ENCODE measurements around the gene SMO.

Gene SMO

GRCh38 chr7:129159539-129159938, 28.9 kb upstream of the SMO start:
- H3K27me3 ChIP-seq (ENCODE audit: control insufficient read depth, low read length): no peaks in the 10 kb centered on the region

GRCh38 chr7:129160161-129160905, 28.1 kb upstream of the SMO start:
- TF ChIP-seq EZH2phosphoT487 (IDR thresholded peaks at IDR 0.05; ENCODE audit: borderline replicate concordance, low read length): no peak
- TF ChIP-seq, protein P1, sequence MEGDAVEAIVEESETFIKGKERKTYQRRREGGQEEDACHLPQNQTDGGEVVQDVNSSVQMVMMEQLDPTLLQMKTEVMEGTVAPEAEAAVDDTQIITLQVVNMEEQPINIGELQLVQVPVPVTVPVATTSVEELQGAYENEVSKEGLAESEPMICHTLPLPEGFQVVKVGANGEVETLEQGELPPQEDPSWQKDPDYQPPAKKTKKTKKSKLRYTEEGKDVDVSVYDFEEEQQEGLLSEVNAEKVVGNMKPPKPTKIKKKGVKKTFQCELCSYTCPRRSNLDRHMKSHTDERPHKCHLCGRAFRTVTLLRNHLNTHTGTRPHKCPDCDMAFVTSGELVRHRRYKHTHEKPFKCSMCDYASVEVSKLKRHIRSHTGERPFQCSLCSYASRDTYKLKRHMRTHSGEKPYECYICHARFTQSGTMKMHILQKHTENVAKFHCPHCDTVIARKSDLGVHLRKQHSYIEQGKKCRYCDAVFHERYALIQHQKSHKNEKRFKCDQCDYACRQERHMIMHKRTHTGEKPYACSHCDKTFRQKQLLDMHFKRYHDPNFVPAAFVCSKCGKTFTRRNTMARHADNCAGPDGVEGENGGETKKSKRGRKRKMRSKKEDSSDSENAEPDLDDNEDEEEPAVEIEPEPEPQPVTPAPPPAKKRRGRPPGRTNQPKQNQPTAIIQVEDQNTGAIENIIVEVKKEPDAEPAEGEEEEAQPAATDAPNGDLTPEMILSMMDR (IDR thresholded peaks at IDR 0.05; ENCODE audit: low read depth, low read length, poor library complexity, severe bottlenecking): no peak
- H3K27me3 ChIP-seq (ENCODE audit: control insufficient read depth, low read length): no peaks in the 10 kb centered on the region

More at GRCh38 chr7:129159539-129159938, 28.9 kb upstream of the SMO start:
- no peaks in the 10 kb centered on the region for H3F3A ChIP-seq (ENCODE audit: control insufficient read depth, insufficient read depth)
- TF ChIP-seq, protein P1 (IDR thresholded peaks at IDR 0.05; ENCODE audit: low read depth, low read length, poor library complexity, severe bottlenecking): no peak
- no peak for TF ChIP-seq EZH2phosphoT487 (IDR thresholded peaks at IDR 0.05; ENCODE audit: borderline replicate concordance, low read length)
- H3K79me2 ChIP-seq (ENCODE audit: control insufficient read depth, low read length): peaks cover 20% of the 10 kb centered on the region
- no peaks in the 10 kb centered on the region for H3K9me2 ChIP-seq (replicated peaks; ENCODE audit: control insufficient read depth, low read length)
- no peaks in the 10 kb centered on the region for H3K9me3 ChIP-seq (ENCODE audit: control insufficient read depth, insufficient read depth, low read length)
- no peak overlapping the region for H3K27ac ChIP-seq (ENCODE audit: low read depth, low read length)
- no peak overlapping the region for H3K4me2 ChIP-seq (ENCODE audit: low read length)
- peaks cover 39% of the 10 kb centered on the region for H3K4me1 ChIP-seq (ENCODE audit: control insufficient read depth, low read length)
- H3K36me3 ChIP-seq (ENCODE audit: control insufficient read depth, low read length): peaks cover 28% of the 10 kb centered on the region
- no peak overlapping the region for H3K4me3 ChIP-seq (ENCODE audit: low read length)
- H4K20me1 ChIP-seq (ENCODE audit: control insufficient read depth, insufficient read depth, low read depth, low read length): no peaks in the 10 kb centered on the region

GRCh38 chr7:129161524-129162225, 26.8 kb upstream of the SMO start:
- Histone ChIP-seq H3K9me2 (replicated peaks; ENCODE audit: control insufficient read depth, low read length) (no peaks in the 10 kb centered on the region), H3K36me3 (ENCODE audit: control insufficient read depth, low read length) (peaks cover 46% of the 10 kb centered on the region), H3K79me2 (ENCODE audit: control insufficient read depth, low read length) (peaks cover 17% of the 10 kb centered on the region), H4K20me1 (ENCODE audit: control insufficient read depth, insufficient read depth, low read depth, low read length) (no peaks in the 10 kb centered on the region), H3K27ac (ENCODE audit: low read depth, low read length) (no peak overlapping the region), H3K9me3 (ENCODE audit: control insufficient read depth, insufficient read depth, low read length) (no peaks in the 10 kb centered on the region), H3F3A (ENCODE audit: control insufficient read depth, insufficient read depth) (peaks cover 4% of the 10 kb centered on the region), H3K4me1 (ENCODE audit: control insufficient read depth, low read length) (peaks cover 44% of the 10 kb centered on the region), H3K27me3 (ENCODE audit: control insufficient read depth, low read length) (no peaks in the 10 kb centered on the region), H3K4me3 (ENCODE audit: low read length) (no peak overlapping the region), H3K4me2 (ENCODE audit: low read length) (no peak overlapping the region)
- TF ChIP-seq EZH2phosphoT487 (IDR thresholded peaks at IDR 0.05; ENCODE audit: borderline replicate concordance, low read length): no peak
- TF ChIP-seq, protein P1 (IDR thresholded peaks at IDR 0.05; ENCODE audit: low read depth, low read length, poor library complexity, severe bottlenecking): no peak

More at GRCh38 chr7:129160161-129160905, 28.1 kb upstream of the SMO start:
- Histone ChIP-seq H3K9me2 (replicated peaks; ENCODE audit: control insufficient read depth, low read length) (no peaks in the 10 kb centered on the region), H3K36me3 (ENCODE audit: control insufficient read depth, low read length) (peaks cover 36% of the 10 kb centered on the region), H3K27ac (ENCODE audit: low read depth, low read length) (no peak overlapping the region), H3K4me1 (ENCODE audit: control insufficient read depth, low read length) (peaks cover 39% of the 10 kb centered on the region), H3K4me3 (ENCODE audit: low read length) (no peak overlapping the region), H4K20me1 (ENCODE audit: control insufficient read depth, insufficient read depth, low read depth, low read length) (no peaks in the 10 kb centered on the region), H3K4me2 (ENCODE audit: low read length) (no peak overlapping the region), H3K79me2 (ENCODE audit: control insufficient read depth, low read length) (peaks cover 17% of the 10 kb centered on the region), H3K9me3 (ENCODE audit: control insufficient read depth, insufficient read depth, low read length) (no peaks in the 10 kb centered on the region), H3F3A (ENCODE audit: control insufficient read depth, insufficient read depth) (no peaks in the 10 kb centered on the region)
